ENCODE measurements around the gene DMD.

DMD gene

DNA sequence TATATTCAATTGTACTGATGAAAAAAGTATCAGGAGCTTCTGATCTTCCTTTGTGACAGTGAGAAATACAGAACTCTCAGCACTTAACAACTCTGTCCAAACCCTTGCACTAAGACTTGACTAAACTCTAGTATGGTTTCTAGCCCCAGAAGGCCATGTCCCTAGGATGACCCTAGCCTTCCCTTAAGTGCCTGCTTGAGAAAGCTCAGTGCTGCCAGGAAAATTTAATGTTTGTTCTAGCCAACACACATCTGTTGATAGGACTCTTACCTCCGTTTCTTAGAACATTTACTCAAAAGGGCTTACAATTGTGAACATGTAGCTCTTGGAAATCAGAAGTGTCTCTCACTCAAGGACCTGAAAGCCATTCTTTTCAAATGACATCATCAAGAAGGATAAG is 1084.4 kb downstream of the DMD start:
- FAIRE-seq = no peak
- no peak for DNase-seq (ENCODE audit: insufficient read length, low spot score)
- no peak for TF ChIP-seq POLR2A (IDR thresholded peaks at IDR 0.05; ENCODE audit: low read depth, low read length)

DNA sequence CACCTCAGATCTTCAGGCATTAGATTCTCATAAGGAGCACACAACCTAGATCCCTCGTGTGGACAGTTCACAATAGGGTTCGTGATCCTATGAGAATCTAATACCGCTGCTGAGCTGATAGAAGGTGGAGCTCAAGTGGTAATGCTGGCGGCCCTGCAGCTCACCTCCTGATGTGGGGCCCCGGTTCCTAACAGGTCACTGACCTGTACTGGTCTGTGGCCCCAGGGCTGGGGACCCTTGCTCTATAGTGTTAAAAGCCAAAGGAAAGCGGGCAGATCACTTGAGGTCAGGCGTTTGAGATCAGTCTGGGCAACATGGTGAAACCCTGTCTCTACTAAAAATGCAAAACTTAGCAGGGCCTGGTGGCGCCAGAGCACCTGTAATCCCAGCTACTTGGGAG is 1092.5 kb downstream of the DMD start:
- DNase-seq (ENCODE audit: insufficient read length, low spot score) (no peak), FAIRE-seq (no peak)
- TF ChIP-seq POLR2A (IDR thresholded peaks at IDR 0.05; ENCODE audit: low read depth, low read length) = no peak

DNA sequence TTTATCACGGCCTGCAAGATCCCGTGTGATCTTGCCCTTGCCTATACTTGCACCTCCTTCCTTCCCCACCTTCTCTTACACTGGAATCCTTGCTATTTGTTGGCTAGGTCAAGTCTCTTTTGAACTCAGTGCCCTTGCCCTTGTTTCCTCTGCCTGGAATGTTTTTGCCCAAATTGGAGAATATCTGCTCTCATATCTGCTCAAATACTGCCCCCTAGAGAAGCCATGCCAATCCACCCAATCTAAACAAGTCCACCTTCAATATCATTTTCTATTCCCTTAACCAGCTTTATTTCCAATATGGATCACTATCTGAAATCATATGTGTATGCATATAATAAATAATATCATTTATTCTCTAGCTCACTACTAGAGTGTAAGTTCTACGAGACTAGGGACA is 1095.3 kb downstream of the DMD start:
- no peak for TF ChIP-seq POLR2A (IDR thresholded peaks at IDR 0.05; ENCODE audit: low read depth, low read length)
- FAIRE-seq = no peak
- no peak for DNase-seq (ENCODE audit: insufficient read length, low spot score)

DNA sequence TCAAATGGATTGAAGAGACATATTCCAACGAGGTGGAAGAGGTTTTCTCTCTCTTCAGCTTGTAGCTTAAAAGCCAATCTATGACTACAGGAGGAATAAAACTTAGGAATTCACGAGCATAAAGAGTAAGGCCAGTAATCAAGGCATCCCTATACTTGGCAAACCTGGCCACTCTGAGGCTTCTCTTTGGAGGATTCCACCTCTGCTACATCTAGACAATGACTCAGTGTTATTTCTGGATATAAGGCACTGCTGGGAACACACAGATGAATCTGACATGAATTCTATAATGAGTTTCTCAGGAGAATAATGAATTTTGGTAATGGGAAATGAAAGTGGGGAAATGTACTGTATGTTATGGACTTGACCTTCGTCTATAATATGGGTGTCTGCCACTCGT is 1123.7 kb downstream of the DMD start:
- no peak for DNase-seq (ENCODE audit: insufficient read length, low spot score)
- TF ChIP-seq POLR2A (IDR thresholded peaks at IDR 0.05; ENCODE audit: low read depth, low read length) = no peak
- no peak for FAIRE-seq

DNA sequence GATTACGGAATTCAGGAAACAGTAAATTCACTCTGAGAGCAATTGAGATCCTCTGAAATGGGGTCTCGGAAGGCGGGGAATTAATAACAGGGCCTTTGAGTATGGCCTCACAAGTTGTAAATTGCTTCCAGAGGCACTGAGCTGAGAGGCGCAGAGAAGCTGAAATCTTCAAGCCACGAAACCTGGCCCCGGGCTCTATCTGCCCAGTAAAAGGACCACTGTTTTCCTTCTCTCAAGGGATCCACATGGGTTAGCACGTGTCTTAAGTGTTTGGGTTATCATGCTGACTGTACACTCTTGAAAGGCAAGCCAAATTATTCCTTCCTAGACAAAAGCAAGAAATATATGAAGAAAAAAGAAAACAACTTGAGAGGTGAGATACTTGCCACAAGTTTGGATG is 1126.6 kb downstream of the DMD start:
- DNase-seq (ENCODE audit: insufficient read length, low spot score) (no peak), FAIRE-seq (no peak)
- no peak for TF ChIP-seq POLR2A (IDR thresholded peaks at IDR 0.05; ENCODE audit: low read depth, low read length)

DNA sequence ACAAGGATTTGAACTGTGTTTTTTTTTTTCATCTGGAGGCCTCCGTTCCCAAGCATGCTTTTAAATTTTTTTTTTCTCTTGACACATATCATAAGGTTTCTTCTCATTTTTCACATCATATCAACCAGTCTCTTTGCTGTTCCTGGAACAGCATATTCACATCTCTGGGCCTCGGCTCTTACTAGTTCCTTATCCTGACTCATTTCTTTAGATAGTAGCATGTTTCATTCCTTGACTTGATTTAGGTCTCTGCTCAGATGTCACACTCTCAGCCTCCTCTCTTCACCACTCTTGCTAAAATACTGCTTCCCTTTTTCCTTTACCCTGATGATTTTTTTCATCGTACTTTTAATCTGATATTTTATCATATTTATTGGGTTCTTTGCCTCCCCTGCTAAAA is 1163.1 kb downstream of the DMD start:
- TF ChIP-seq POLR2A (IDR thresholded peaks at IDR 0.05; ENCODE audit: low read depth, low read length) = no peak
- FAIRE-seq = no peak
- DNase-seq (ENCODE audit: insufficient read length, low spot score) = no peak

DNA sequence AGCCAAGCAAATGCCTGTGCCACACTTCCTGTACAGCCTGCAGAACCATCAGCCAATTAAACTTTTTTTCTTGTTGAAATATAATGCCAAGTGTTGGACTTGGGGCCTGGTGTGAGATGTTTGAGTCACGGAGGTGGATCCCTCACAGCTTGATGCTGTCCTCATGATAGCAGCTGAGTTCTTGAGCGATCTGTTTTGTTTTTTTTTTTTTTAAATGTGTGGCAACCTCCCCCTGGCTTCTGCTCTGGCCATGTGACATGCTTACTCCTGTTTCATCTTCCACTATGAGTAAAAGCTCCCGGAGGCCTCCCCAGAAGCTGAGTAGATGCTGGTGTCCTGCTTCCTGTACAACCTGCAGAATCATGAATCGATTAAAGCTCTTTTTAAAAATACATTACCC is 1166.2 kb downstream of the DMD start:
- TF ChIP-seq POLR2A (IDR thresholded peaks at IDR 0.05; ENCODE audit: low read depth, low read length) = no peak
- DNase-seq (ENCODE audit: insufficient read length, low spot score) = no peak
- FAIRE-seq = no peak

DNA sequence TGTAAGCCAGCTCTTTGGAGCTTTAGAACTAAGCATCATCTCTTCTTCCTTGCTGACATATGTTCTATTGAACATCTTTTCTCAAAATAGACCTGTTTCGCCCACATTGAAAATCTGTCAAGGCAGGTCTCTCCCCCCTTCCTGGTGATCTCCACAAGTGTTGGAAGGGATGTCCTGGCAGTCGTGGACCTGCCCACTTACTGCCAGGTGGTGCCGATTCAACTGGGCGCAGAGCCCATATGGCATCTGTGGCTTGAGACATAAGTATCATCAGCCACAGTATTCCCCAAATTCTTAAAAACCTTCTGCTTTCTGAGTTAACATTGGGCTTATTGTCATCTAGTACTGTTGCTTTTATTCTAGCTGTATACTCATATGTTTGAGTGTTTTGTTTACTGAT is 1170.2 kb downstream of the DMD start:
- no peak for TF ChIP-seq POLR2A (IDR thresholded peaks at IDR 0.05; ENCODE audit: low read depth, low read length)
- FAIRE-seq (no peak), DNase-seq (ENCODE audit: insufficient read length, low spot score) (no peak)

DNA sequence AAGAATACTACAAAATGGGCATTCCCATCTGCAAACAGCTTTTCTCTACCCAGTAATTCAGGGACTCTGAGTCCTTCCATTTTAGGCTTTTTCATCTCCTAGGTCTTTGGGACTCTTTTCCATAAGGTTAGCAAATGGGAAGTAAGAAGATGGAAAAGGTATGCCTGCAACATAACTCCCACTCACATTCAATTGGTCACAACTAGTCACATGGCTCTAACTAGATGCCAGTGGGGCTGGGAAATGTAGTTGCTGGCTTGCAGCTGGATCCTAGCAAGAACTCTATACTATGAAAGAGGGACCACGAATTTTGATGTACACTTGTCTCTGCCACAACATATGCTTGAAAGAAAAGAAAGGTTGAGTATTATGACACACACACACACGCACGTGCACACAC is 1184.6 kb downstream of the DMD start:
- no peak for DNase-seq (ENCODE audit: insufficient read length, low spot score)
- TF ChIP-seq POLR2A (IDR thresholded peaks at IDR 0.05; ENCODE audit: low read depth, low read length) = no peak
- no peak for FAIRE-seq

DNA sequence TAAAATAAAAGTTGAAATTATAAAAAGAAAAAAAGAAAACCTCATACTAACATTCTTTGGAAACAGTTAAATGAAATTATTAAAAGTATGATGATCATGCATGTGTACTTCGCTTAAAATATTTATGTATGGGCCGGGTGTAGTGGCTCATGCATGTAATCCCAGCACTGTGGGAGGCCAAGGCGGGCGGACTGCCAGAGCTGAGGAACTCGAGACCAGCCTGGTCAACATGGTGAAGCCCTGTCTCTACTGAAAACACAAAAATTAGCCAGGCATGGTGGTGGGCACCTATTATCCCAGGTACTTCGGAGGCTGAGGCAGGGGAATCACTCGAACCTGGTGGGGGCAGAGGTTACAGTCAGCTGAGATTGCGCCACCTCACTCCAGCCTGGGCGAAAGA is 1187.3 kb downstream of the DMD start:
- no peak for DNase-seq (ENCODE audit: insufficient read length, low spot score)
- TF ChIP-seq POLR2A (IDR thresholded peaks at IDR 0.05; ENCODE audit: low read depth, low read length) = no peak
- no peak for FAIRE-seq

DNA sequence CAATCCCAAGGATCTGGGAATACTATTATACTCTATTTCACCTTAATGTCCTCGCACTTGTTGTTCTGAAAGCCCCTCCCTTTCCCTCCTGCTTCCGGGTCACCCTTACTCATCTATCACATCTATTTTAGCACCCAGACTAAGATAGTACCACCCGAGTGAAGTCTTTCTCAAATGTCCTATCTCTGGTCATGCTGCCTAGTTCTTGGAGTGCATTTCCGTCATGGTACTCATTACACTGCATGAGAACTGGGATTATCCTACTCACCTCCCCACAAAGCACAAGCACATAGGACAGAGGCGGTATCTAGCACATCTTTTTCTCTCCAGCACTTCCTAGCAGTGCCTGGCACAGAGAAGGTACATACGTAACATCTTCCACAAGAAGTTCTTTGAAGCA is 1195.2 kb downstream of the DMD start:
- no peak for FAIRE-seq
- no peak for TF ChIP-seq POLR2A (IDR thresholded peaks at IDR 0.05; ENCODE audit: low read depth, low read length)
- DNase-seq (ENCODE audit: insufficient read length, low spot score) = no peak

DNA sequence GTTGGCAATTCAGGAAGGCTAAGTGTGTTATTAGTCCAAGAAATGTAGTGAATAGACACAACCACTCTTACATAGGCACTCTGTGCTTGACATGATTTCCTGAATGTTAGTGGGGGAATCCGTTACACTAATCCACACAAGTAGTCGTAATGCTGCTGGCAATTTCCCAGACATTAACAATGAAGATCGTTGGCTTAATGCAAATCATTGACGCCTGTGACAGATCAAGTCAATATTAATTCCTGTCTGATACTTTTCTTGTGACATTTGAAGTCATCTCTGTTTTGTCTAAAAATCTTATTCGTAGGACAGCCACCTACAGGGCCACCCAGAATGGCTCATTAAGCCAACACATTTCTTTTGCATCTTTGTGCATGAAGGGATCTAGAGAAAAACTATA is 1200.4 kb downstream of the DMD start:
- no peak for DNase-seq (ENCODE audit: insufficient read length, low spot score)
- no peak for TF ChIP-seq POLR2A (IDR thresholded peaks at IDR 0.05; ENCODE audit: low read depth, low read length)
- no peak for FAIRE-seq

DNA sequence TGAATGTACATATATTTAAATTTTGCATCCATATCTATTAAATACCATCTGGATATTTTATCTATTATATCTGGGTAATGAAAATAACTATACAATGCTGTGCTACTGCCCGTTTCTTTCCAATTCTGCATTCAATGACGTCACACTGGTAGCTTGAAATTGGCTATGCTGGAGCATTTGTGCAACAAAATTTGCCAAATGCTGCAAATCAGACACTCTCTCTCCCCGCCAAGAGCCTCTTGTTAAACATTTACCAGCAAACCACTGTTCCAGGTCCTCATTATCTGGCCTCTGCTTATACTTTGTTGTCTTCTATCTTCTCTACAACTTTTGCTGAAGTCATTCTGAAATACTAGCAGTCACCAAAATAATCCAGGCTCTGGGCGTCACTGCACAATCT is 1201.1 kb downstream of the DMD start:
- no peak for TF ChIP-seq POLR2A (IDR thresholded peaks at IDR 0.05; ENCODE audit: low read depth, low read length)
- FAIRE-seq (no peak), DNase-seq (ENCODE audit: insufficient read length, low spot score) (no peak)

DNA sequence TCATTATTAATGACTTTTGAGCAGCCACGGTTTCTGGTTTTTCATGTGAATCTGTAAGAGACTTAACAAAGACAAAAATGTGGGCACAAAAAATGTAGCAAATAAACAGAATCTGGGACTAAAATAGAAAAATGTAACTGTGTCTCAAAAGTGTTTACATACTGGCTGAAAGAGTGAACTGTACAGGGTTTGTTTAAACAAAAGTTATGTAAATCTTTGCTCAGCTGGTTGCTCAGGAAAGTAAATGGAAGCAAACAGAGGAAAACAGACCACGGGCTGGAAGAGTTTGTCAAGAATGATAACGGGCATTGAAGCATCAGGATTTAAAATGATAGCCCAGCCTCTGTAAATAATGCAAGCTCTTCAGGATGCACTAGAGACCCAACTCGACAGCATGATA is 1217.7 kb downstream of the DMD start:
- FAIRE-seq (no peak), DNase-seq (ENCODE audit: insufficient read length, low spot score) (no peak)
- no peak for TF ChIP-seq POLR2A (IDR thresholded peaks at IDR 0.05; ENCODE audit: low read depth, low read length)

DNA sequence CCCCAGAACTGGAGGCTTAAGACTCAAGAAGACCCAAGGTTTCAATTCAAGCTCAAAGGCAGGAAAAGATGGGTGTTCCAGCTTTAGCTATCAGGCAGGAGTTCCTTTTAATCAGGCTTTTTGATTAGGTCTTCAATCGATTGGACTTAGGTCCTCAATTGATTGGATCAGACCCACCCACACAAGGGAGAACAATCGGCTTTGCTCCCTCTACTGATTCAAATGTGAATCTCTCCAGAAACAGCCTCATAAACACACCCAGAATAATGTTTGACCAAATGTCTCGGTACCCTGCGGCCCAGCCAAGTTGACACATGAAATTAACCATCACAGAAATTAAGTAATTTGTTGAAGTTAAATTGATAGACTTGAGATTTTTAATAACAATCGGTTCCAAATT is 1222.4 kb downstream of the DMD start:
- DNase-seq (ENCODE audit: insufficient read length, low spot score) = no peak
- FAIRE-seq = no peak
- TF ChIP-seq POLR2A (IDR thresholded peaks at IDR 0.05; ENCODE audit: low read depth, low read length) = no peak

DNA sequence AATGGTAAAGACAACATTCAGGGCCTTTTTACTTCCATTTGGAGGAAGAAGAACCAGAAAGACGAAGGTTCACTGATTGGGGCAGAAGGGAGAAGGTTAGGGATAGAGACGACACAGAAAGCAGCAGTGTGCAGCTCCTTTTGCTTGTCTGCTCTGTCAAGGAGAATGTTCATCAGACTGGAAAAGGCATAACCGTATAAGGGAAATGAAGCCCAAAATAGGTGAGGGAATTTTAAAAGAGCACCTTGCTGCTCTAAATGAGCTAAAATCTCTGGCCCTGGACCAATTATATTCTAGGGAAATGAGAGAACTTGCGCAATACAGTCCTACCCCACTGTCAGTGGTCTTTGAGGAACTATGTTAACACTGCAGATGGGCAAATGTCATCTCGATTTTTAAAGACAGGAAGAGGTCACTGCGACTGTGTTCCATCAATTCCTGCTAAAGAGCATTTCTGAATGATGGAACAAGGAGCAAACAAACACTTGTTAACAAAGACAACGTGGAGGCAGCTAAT is 1229.7 kb downstream of the DMD start:
- no peak for TF ChIP-seq POLR2A (IDR thresholded peaks at IDR 0.05; ENCODE audit: low read depth, low read length)
- FAIRE-seq (no peak), DNase-seq (ENCODE audit: insufficient read length, low spot score) (no peak)

All from H54 (cell line).